HG03565 (cell line): ENCODE results near the gene STK35.
"Not testable (repeated sequence)": the region's sequence is repeated elsewhere in the genome, so short reads cannot be mapped to it uniquely, and the experiment has no call there.

Experiments used
- ATAC-seq: cut with Tn5 transposase; IDR thresholded peaks from one replicate; pipeline ENCODE4 v1.9.1; 2021; ENCODE audit warnings: mild to moderate bottlenecking, moderate library complexity; ENCODE audit not compliant: unreplicated experiment

The STK35 gene

GRCh38 chr20:2156666-2157624, 55.3 kb downstream of the STK35 start:
- ATAC-seq: no peak

- ATAC-seq: no peak
Observed at GRCh38 chr20:2162125-2162822, 60.6 kb downstream of the STK35 start.

GRCh38 chr20:2162823-2163166, 61.2 kb downstream of the STK35 start:
- no peak for ATAC-seq

- ATAC-seq: no peak
Observed at GRCh38 chr20:2163312-2163711, 61.7 kb downstream of the STK35 start.

GRCh38 chr20:2163757-2164156, 62.1 kb downstream of the STK35 start:
- no peak for ATAC-seq

GRCh38 chr20:2164421-2164820, 62.8 kb downstream of the STK35 start:
- ATAC-seq: no peak

- no peak for ATAC-seq
Observed at GRCh38 chr20:2164966-2165365, 63.3 kb downstream of the STK35 start.

GRCh38 chr20:2165871-2166270, 64.2 kb downstream of the STK35 start:
- ATAC-seq: no peak

- no peak for ATAC-seq
Observed at GRCh38 chr20:2167112-2167511, 65.5 kb downstream of the STK35 start.

- no peak for ATAC-seq
Observed at GRCh38 chr20:2168946-2169345, 67.3 kb downstream of the STK35 start.

- no peak for ATAC-seq
Observed at GRCh38 chr20:2169456-2170088, 67.9 kb downstream of the STK35 start.

- no peak for ATAC-seq
Observed at GRCh38 chr20:2170404-2170803, 68.8 kb downstream of the STK35 start.

GRCh38 chr20:2171266-2171790, 69.7 kb downstream of the STK35 start:
- no peak for ATAC-seq

GRCh38 chr20:2171840-2172239, 70.2 kb downstream of the STK35 start:
- not testable (repeated sequence) for ATAC-seq

GRCh38 chr20:2172305-2173175, 70.9 kb downstream of the STK35 start:
- ATAC-seq: no peak

GRCh38 chr20:2173186-2173585, 71.6 kb downstream of the STK35 start:
- no peak for ATAC-seq

- ATAC-seq: no peak
Observed at GRCh38 chr20:2174067-2174466, 72.4 kb downstream of the STK35 start.

- ATAC-seq: no peak
Observed at GRCh38 chr20:2176946-2177345, 75.3 kb downstream of the STK35 start.

GRCh38 chr20:2178318-2179232, 76.9 kb downstream of the STK35 start:
- ATAC-seq: no peak

GRCh38 chr20:2179233-2179580, 77.6 kb downstream of the STK35 start:
- ATAC-seq: no peak
